T-helper 1 cell treated with Interleukin-12 subunit alpha and Interleukin-12 subunit beta and Interleukin-4 antibody, amounts not matched to agents 30 ng/mL and 1 ng/mL, for 36 hours (primary cell): Measurements from ENCODE around the gene DBH. TPM values are rescaled to one million over a fixed set of nuclear protein-coding genes. Genes with fewer than 3 reads are reported as not detected.
"Not testable (repeated sequence)": the region's sequence is repeated elsewhere in the genome, so short reads cannot be mapped to it uniquely, and the experiment has no call there.

Experiments used
- intact Hi-C: fragments of 100-400 bp; cut with micrococcal nuclease; formaldehyde crosslinking; loops from one replicate; pipeline ENCODE4 v1.15.1; 2024
- total RNA-seq: library from RNA; stranded (reverse); gene quantifications from 2 replicates; pipeline ENCODE4 v1.2.3, GENCODE V29; 2022

DBH gene
- total RNA-seq, 1 donor from 2014 or later, result 0.05 TPM

GRCh38 chr9:133619791-133620190, 16.4 kb upstream of the DBH start:
- intact Hi-C loops, result loop anchor here (2.0 kb wide), 1 partner anchor 63 kb away; no protein-coding TSS in a partner anchor

DNA sequence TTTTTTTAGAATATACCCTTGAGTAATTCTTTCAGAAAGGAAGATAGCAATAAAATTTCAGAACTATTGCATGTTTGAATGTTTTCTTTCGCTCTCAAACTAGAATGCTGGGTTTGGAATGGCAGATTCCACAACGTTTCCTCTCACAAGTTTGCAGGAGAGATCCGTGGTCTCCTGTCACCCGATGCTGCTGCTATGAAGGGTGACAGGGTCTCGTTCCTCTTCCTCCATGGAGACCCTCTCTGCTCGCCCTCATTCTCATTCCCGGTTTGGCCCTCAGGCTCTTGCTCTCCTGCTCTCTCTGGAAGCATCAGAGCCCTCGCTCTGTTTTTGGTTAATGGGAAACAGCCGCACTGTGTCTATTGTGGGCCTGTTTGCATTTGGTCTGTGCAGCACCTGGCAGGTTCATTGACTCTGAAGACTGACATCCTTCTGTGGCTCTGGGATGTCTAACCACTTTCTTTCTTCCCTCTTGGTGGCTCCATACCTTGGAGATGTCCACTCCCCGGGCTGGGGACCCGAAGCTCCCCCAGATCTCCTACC, 14.4 kb upstream of the DBH start:
- intact Hi-C loops, result loop anchor here (2.0 kb wide), 1 partner anchor 61 kb away; no protein-coding TSS in a partner anchor

- intact Hi-C loops, result no loop called here
These were observed 13.6 kb upstream of the DBH start for GRCh38 chr9:133622555-133622954.

DNA sequence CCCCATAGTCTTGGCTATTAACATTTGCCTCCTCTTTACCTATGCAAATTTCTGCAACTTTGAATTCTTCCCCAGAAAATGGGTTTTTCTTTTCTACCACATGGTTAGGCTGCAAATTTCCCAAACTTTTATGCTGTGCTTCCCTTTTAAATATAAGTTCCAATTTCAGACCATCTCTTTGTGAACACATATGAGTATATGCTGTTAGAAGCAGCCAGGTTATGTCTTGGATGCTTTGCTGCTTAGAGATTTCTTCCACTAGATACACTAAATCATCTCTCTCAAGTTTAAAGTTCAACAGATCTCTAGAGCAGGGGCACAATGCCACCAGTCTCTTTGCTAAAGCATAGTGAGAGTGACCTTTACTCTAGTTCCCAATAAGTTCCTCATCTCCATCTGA, 10.2 kb upstream of the DBH start:
- intact Hi-C loops, result not testable (repeated sequence)

DNA sequence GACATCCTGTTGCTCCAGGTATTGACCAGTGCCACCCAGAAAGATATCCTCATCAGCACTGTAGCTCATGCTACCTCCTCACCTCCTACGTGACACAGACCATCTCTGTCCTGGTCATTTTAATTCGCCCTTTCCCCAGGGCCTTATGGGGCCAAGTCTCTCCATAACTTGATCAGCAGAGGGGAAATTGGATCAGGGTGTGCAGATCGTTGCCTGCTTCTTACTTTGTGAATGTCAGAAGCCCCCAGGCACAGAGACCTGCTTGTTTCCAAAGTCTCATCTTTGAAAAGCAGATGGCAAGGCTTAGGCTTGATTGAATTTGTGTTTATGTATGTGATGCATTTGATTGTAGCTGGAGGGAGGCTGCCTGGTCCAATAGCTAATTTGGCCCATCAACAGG, 8.8 kb upstream of the DBH start:
- intact Hi-C loops, result no loop called here

DNA sequence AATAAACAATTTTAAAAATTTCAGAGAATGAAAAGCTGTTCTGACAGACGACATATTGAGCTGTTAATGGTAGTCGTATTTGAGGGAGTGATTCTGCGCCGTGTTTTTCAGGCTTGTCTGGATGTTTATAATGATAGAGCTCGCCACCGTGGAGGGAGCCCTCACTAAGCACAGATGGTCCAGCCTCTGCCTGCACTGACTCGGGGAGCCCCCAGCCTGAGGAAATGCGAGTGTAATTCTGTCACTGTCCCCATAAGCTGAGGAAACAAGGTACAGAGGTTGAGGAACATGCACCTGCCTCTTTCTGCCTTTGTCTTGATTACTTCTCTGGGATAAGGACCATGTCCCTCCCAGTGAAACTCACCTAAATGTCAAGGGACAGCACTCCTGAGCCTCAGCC, 7.4 kb upstream of the DBH start:
- intact Hi-C loops, result no loop called here

DNA sequence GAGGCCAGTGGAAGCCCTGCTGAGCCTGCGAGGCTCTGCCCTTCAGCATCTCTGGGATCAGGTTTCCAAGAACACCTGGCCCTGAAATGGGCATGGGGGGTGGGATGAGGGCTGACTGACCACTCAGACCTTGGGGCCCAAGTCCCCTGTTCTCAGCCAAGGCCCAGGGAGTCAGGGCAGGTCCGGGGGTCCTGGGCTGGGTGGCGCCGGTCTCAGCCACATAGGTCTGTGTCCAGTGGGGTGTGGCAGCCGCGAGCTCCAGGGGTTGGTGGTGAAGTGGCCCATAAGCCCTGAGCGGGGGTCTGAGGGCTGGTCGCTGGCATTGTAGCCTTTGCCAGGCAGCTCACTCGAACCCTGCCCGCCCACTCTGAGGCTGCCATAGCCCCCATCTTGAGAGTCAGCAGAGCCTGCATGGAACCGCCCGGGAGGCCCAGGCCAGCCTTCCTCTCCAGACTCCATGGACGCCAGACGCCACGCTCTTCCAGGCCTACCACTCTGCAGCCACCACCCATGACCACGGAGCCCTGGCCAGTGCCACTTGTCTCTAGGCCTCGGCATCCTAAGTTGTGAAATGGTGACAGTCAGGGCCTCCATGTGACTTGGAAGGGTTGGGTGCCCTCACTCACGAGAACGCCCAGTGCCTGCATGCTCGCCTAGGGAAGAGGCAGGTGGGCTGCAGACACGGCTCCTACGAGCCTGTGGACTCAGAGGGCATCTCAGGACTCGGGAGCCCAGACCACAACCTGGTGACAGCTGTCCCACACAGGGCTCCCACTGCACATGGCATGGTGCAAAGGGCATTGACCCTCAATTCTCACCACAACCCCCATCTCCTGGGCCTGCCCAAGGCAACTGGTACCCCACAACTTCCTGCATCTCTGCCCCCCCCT, 6.7 kb upstream of the DBH start:
- intact Hi-C loops, result no loop called here

GRCh38 chr9:133631111-133631510, 5.1 kb upstream of the DBH start:
- intact Hi-C loops, result no loop called here

- intact Hi-C loops, result no loop called here
These were observed 3.1 kb upstream of the DBH start for GRCh38 chr9:133632806-133633680.

GRCh38 chr9:133633681-133634080, 2.5 kb upstream of the DBH start:
- intact Hi-C loops, result no loop called here

- intact Hi-C loops, result no loop called here
These were observed 2.0 kb upstream of the DBH start for GRCh38 chr9:133634081-133634691.

GRCh38 chr9:133635098-133635497, 1.1 kb upstream of the DBH start:
- intact Hi-C loops, result no loop called here

- intact Hi-C loops, result no loop called here
These were observed 739 bp downstream of the DBH start for GRCh38 chr9:133636902-133637301.

DNA sequence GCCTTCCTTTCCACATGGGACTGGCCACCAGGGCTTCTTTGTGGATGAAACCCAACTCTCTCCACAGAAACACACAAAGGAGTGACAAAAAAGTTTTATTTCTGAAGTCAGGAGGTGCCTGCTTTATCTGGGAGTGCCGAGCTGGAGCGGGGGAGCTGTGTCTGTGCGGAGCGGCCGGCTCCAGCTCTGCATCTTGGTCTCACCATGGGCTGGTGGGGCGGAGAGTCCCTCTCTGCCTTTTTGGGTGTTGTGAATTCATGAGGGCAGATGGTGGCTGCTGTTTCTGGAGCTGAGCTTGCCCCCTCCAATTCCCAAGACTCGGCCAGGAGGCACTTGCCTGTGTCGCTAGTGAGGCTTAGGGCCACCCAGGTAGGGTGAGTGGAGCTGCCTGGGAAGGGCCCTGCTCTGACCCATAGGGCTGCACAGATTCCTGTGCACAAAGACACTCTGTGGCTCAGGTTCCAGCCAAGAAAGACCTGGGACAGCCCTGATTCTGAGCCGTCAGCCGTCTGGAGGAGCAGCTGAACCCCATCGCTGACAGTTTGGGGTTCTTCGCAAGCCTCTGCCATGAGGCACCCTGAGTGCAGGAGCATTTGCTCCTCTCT, 1.4 kb downstream of the DBH start:
- intact Hi-C loops, result no loop called here

- intact Hi-C loops, result no loop called here
These were observed 1.9 kb downstream of the DBH start for GRCh38 chr9:133638076-133638475.

GRCh38 chr9:133638711-133639110, 2.5 kb downstream of the DBH start:
- intact Hi-C loops, result no loop called here

DNA sequence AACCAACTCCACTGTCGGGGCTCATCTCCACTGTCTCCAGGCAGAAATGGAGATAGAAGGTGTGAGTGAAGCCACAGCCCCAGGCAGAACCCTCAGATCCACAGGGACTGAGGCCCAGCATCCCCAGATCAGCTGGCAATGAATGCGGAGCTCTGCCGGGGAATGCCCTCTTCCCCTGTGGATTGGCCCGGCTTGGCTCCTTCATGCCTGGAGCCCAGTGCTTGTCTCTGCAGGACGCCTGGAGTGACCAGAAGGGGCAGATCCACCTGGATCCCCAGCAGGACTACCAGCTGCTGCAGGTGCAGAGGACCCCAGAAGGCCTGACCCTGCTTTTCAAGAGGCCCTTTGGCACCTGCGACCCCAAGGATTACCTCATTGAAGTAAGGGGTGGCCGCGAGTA, 3.5 kb downstream of the DBH start:
- intact Hi-C loops, result no loop called here

- intact Hi-C loops, result no loop called here
These were observed 4.0 kb downstream of the DBH start for GRCh38 chr9:133640160-133640559.

- intact Hi-C loops, result no loop called here
These were observed 4.6 kb downstream of the DBH start for GRCh38 chr9:133640580-133641395.

DNA sequence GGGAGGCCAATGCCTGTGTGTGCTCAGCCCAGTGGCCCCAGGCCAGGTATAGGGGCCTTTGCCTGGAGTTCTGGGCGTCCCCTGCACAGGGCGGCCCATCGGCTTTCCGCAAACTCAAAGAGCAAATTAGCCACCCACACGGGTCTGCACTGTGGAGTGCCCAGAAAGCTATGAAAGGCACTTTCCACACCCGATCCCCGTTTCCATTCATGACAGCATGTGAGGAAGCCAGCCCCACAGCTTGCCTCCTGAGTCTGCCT, 5.2 kb downstream of the DBH start:
- intact Hi-C loops, result no loop called here
